H1 (cell line): ENCODE data around the gene NPHP3. TPM values are rescaled to one million over a fixed set of nuclear protein-coding genes. Genes with fewer than 3 reads are reported as not detected.
"Not testable (repeated sequence)": the region's sequence is repeated elsewhere in the genome, so short reads cannot be mapped to it uniquely, and the experiment has no call there.

Source experiments
- CTCF ChIA-PET: fragments of 300-600 bp; sonication (Branson Sonifier 250); formaldehyde crosslinking; loops from one replicate; lab custom pipeline; 2021; ENCODE audit not compliant: partially characterized antibody; lab: Charles Lee
- POLR2A ChIA-PET: fragments of 300-600 bp; sonication (Branson Sonifier 250); formaldehyde crosslinking; loops from one replicate; lab custom pipeline; 2021; ENCODE audit warnings: inconsistent platforms; ENCODE audit not compliant: partially characterized antibody; lab: Charles Lee
- DNase-seq, 2 experiments: peaks; one replicate each; pipeline versions ENCODE4 v3.0.0 to v3.0.0-alpha.2; 2010 to 2022; ENCODE audit warnings: low spot score in 2 of 2, low read depth in 1 of 2, mixed read lengths in 1 of 2
- FAIRE-seq: peaks from 2 replicates; lab custom pipeline; 2011; peaks lifted over from hg19 to GRCh38; lab: Jason Lieb, UNC
- H2AFZ ChIP-seq: 2 replicates; pipeline ENCODE4 v1.8.1; 2012; ENCODE audit warnings: low read length, inconsistent platforms
- H2AK5ac ChIP-seq: 2 replicates; pipeline ENCODE4 v1.6.1; 2013; ENCODE audit warnings: low read depth, low read length
- H2BK120ac ChIP-seq: replicated peaks from 2 replicates; pipeline ENCODE3; 2013; ENCODE audit warnings: low read depth, low read length, inconsistent platforms
- H2BK12ac ChIP-seq: 2 replicates; pipeline ENCODE4 v1.6.1; 2013; ENCODE audit warnings: low read depth, low read length
- H2BK15ac ChIP-seq: 2 replicates; pipeline ENCODE4 v1.6.1; 2013; ENCODE audit warnings: low read length
- H2BK20ac ChIP-seq: 2 replicates; pipeline ENCODE4 v1.6.1; 2013; ENCODE audit warnings: low read length
- H2BK5ac ChIP-seq: 2 replicates; pipeline ENCODE4 v1.6.1; 2013; ENCODE audit warnings: low read depth, low read length
- H3K14ac ChIP-seq: 2 replicates; pipeline ENCODE4 v1.6.1; 2013; ENCODE audit warnings: inconsistent platforms; ENCODE audit not compliant: insufficient read length
- H3K18ac ChIP-seq: 2 replicates; pipeline ENCODE4 v1.6.1; 2013; ENCODE audit warnings: low read length; ENCODE audit errors: extremely low read depth
- H3K23ac ChIP-seq: 2 replicates; pipeline ENCODE4 v1.6.1; 2013; ENCODE audit warnings: inconsistent platforms; ENCODE audit not compliant: insufficient read length
- H3K23me2 ChIP-seq: 2 replicates; pipeline ENCODE4 v1.6.1; 2013; ENCODE audit warnings: low read depth, low read length
- H3K27ac ChIP-seq: 2 replicates; pipeline ENCODE4 v1.6.1; 2011; ENCODE audit warnings: low read depth, low read length, inconsistent platforms
- H3K27me3 ChIP-seq, 4 experiments: replicated peaks in 1 of 4; 1 replicate in 1 of 4; 2 replicates in 3 of 4; pipeline versions ENCODE4 v1.6.1 to v1.8.1; 2011 to 2013; ENCODE audit warnings: low read length in 3 of 4, mild to moderate bottlenecking in 3 of 4, inconsistent platforms in 2 of 4, mixed read lengths in 2 of 4, moderate library complexity in 1 of 4; ENCODE audit not compliant: control insufficient read depth in 3 of 4, insufficient read depth in 3 of 4; ENCODE audit errors: extremely low read depth in 1 of 4
- H3K36me3 ChIP-seq, 4 experiments: 2 replicates each; pipeline versions ENCODE4 v1.6.1 to v1.8.1; 2011 to 2013; ENCODE audit warnings: mild to moderate bottlenecking in 4 of 4, low read length in 3 of 4, moderate library complexity in 2 of 4, control low read depth in 1 of 4, inconsistent platforms in 1 of 4; ENCODE audit not compliant: insufficient read depth in 4 of 4, control insufficient read depth in 2 of 4
- H3K4ac ChIP-seq: replicated peaks from 2 replicates; pipeline ENCODE3; 2013; ENCODE audit warnings: low read length, low read depth, mixed read lengths, inconsistent platforms; ENCODE audit not compliant: insufficient read length
- H3K4me1 ChIP-seq, 4 experiments: replicated peaks in 1 of 4; 1 replicate in 1 of 4; 2 replicates in 3 of 4; pipeline versions ENCODE4 v1.6.1 to v1.8.1; 2011 to 2013; ENCODE audit warnings: low read length in 3 of 4, inconsistent platforms in 2 of 4, mixed read lengths in 1 of 4; ENCODE audit not compliant: insufficient read depth in 4 of 4, control insufficient read depth in 3 of 4
- H3K4me2 ChIP-seq, 2 experiments: 2 replicates each; pipeline versions ENCODE4 v1.6.1 to v1.8.1; 2011 to 2013; ENCODE audit warnings: low read depth in 2 of 2, low read length in 2 of 2, control low read depth in 1 of 2, inconsistent platforms in 1 of 2, mild to moderate bottlenecking in 1 of 2; ENCODE audit not compliant: insufficient read depth in 1 of 2
- H3K4me3 ChIP-seq, 4 experiments: fragments of 200-600, 300-600 bp in 1 of 4; sonication (generic), shearing (Covaris generic), sonication (Bioruptor Twin) in 1 of 4; 2 replicates each; pipeline versions ENCODE4 v1.5.1 to v1.8.1; 2011 to 2016; ENCODE audit warnings: low read length in 4 of 4, low read depth in 3 of 4, control low read depth in 2 of 4, inconsistent platforms in 2 of 4, mild to moderate bottlenecking in 2 of 4, mixed read lengths in 1 of 4, moderate library complexity in 1 of 4; ENCODE audit not compliant: insufficient read depth in 2 of 4; ENCODE audit errors: extremely low read depth in 1 of 4
- H3K56ac ChIP-seq: replicated peaks from 2 replicates; pipeline ENCODE3; 2013; ENCODE audit warnings: low read depth, mild to moderate bottlenecking, mixed read lengths, low read length, inconsistent platforms; ENCODE audit not compliant: insufficient read length
- H3K79me1 ChIP-seq: 2 replicates; pipeline ENCODE4 v1.6.1; 2013; ENCODE audit warnings: low read depth, low read length, control low read depth
- H3K79me2 ChIP-seq, 2 experiments: 2 replicates each; pipeline versions ENCODE4 v1.6.1 to v1.8.1; 2012 to 2013; ENCODE audit warnings: low read length in 2 of 2, mild to moderate bottlenecking in 2 of 2, inconsistent platforms in 1 of 2; ENCODE audit not compliant: insufficient read depth in 2 of 2, control insufficient read depth in 1 of 2
- H3K9ac ChIP-seq, 4 experiments: replicated peaks in 1 of 4; 1 replicate in 1 of 4; 2 replicates in 3 of 4; pipeline versions ENCODE4 v1.6.1 to v1.8.1; 2011 to 2013; ENCODE audit warnings: low read depth in 3 of 4, low read length in 3 of 4, control low read depth in 2 of 4, mild to moderate bottlenecking in 2 of 4, moderate library complexity in 2 of 4, inconsistent platforms in 1 of 4; ENCODE audit errors: extremely low read depth in 1 of 4
- H3K9me3 ChIP-seq, 2 experiments: 2 replicates each; pipeline versions ENCODE4 v1.6.1 to v1.8.1; 2012 to 2013; ENCODE audit warnings: mild to moderate bottlenecking in 2 of 2, moderate library complexity in 2 of 2, control low read depth in 1 of 2, inconsistent platforms in 1 of 2, low read depth in 1 of 2, low read length in 1 of 2, mixed read lengths in 1 of 2; ENCODE audit not compliant: insufficient read depth in 2 of 2
- H4K20me1 ChIP-seq, 2 experiments: replicated peaks in 1 of 2; 2 replicates each; pipeline versions ENCODE3 to v1.8.1; 2011 to 2013; ENCODE audit warnings: inconsistent platforms in 2 of 2, low read length in 2 of 2, mild to moderate bottlenecking in 1 of 2; ENCODE audit not compliant: insufficient read depth in 2 of 2, control insufficient read depth in 1 of 2
- H4K5ac ChIP-seq: 2 replicates; pipeline ENCODE4 v1.6.1; 2013; ENCODE audit warnings: low read length, low read depth, mixed read lengths, inconsistent platforms; ENCODE audit not compliant: insufficient read length
- H4K8ac ChIP-seq: 2 replicates; pipeline ENCODE4 v1.8.0; 2013; ENCODE audit warnings: mild to moderate bottlenecking, moderate library complexity, low read length, inconsistent platforms; ENCODE audit not compliant: insufficient read depth; ENCODE audit errors: extremely low read depth
- H4K91ac ChIP-seq: replicated peaks from 2 replicates; pipeline ENCODE3; 2013; ENCODE audit warnings: low read length, mixed read lengths, inconsistent platforms; ENCODE audit not compliant: insufficient read length
- WGBS, 2 experiments: shearing (Covaris generic) in 1 of 2; methylation state at CpG; one replicate each; pipeline versions ENCODE4 v1.1.6 to v1.1.7; 2013 to 2015; ENCODE audit warnings: low lambda C conversion rate in 2 of 2, mixed read lengths in 2 of 2, inconsistent platforms in 1 of 2, low coverage in 1 of 2, missing lambda C conversion rate in 1 of 2; ENCODE audit not compliant: insufficient replicate concordance in 2 of 2, insufficient coverage in 1 of 2, insufficient read length in 1 of 2; ENCODE audit errors: extremely low coverage in 1 of 2, missing lambda C conversion rate in 1 of 2; 5-methylcytosine and 5-hydroxymethylcytosine counted together
- polyA plus RNA-seq, 7 experiments: library from polyadenylated mRNA; depleted of rRNA in 3 of 7; stranded (reverse) in 5 of 7; unstranded in 2 of 7; fragments of >200 nt in 5 of 7; fragments of 200-250 nt in 2 of 7; gene quantifications; 1 replicate in 5 of 7; 2 replicates in 1 of 7; 4 replicates in 1 of 7; pipeline versions ENCODE4 v1.2.1 to v1.2.3, GENCODE V29; 2011 to 2013; ENCODE audit warnings: missing spikeins in 2 of 7, mixed read lengths in 2 of 7
- total RNA-seq: library from RNA; stranded (reverse); fragmentation: NEBNext Ultra II Directional; extraction: Animal tissue kit (Norgen Biotek cat#: 25700); gene quantifications from 2 replicates; pipeline ENCODE4 v1.2.1, GENCODE V29; 2021

Gene NPHP3
- total and polyA plus RNA-seq, 2 of the 8 experiments (the other 6 are each of a cell fraction or from before 2014, with no cell fraction given) = 6.8 to 14.8 TPM

- H3K79me1 ChIP-seq, H4K20me1 ChIP-seq, H3K27ac ChIP-seq, DNase-seq, H3K23me2 ChIP-seq, H3K56ac ChIP-seq, H3K9ac ChIP-seq, H2AK5ac ChIP-seq, POLR2A ChIA-PET, H4K5ac ChIP-seq, H2BK15ac ChIP-seq, H3K4me2 ChIP-seq, H3K18ac ChIP-seq, H3K36me3 ChIP-seq, H2BK20ac ChIP-seq, H2BK12ac ChIP-seq, H3K4me3 ChIP-seq, H3K23ac ChIP-seq, H3K27me3 ChIP-seq, H3K4ac ChIP-seq, H4K91ac ChIP-seq, H3K4me1 ChIP-seq, H2BK5ac ChIP-seq, H3K9me3 ChIP-seq, FAIRE-seq, H3K79me2 ChIP-seq, H3K14ac ChIP-seq, H2BK120ac ChIP-seq, H4K8ac ChIP-seq: not testable (repeated sequence)
- peak overlapping the region; percentile 89; the same call in 1 of the 2 replicates for H2AFZ ChIP-seq
- CTCF ChIA-PET = interaction anchor here (0.5 to 4.1 kb wide), 5 partner anchors 11 to 750 kb away, joined by 3 to 16 read pairs (median 3); no protein-coding TSS in a partner anchor
- 76% methylated on average over 9 of the region's 9 CpGs; no CpG with 5 or more reads in 1 of the 2 experiments for WGBS, 2 experiments
These were observed 24.5 kb upstream of the NPHP3 start for GRCh38 chr3:132746720-132747119.
